HL-60/S4 treated with retinoic acid at 250 ng/mL for 4 days and 3 days (cell line): Measurements from ENCODE around the gene AGBL1.

Experiments used
- in situ Hi-C: fragments of 300-500 bp; cut with MboI; formaldehyde crosslinking; loops from 2 replicates; pipeline ENCODE4 v1.7.0; 2022; ENCODE audit warnings: low sequenced_read_pairs

Gene AGBL1

DNA sequence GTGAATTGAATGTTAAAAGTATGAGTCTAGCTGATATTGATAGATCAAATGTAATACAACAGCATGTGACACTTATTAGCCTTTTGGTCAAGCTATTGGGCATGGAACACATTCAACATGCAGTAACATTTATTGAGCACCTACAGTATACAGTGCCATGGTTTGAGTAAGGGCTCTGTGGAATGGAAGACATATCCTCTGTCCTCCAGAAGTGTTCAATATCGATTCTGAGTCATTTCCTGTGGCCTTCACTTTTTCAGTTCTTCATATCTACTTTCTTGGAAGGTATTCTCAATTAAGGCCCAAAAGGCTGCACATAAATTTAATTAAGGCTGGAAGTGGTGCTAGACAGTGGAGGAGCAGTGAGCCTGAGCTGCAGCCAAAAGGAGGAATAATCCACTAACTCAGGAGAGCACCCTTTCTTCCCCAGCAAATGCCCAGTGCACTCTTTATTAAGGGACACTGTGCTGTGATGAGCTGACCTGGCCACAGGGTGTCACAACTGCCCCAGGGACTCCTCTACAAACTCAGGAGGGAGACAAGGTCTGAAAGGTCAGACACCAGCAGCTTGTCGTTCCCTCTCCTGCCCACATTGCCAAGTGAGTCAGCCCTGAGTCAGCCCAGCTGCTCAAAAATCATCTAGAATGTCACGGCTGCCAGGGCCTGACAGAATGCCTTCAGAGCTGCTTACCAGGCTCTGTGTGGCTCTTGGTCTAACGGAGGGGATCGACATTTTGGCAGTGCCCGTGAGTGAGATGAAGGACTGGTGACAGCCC is 544.8 kb downstream of the AGBL1 start:
- in situ Hi-C loops = no loop called here

DNA sequence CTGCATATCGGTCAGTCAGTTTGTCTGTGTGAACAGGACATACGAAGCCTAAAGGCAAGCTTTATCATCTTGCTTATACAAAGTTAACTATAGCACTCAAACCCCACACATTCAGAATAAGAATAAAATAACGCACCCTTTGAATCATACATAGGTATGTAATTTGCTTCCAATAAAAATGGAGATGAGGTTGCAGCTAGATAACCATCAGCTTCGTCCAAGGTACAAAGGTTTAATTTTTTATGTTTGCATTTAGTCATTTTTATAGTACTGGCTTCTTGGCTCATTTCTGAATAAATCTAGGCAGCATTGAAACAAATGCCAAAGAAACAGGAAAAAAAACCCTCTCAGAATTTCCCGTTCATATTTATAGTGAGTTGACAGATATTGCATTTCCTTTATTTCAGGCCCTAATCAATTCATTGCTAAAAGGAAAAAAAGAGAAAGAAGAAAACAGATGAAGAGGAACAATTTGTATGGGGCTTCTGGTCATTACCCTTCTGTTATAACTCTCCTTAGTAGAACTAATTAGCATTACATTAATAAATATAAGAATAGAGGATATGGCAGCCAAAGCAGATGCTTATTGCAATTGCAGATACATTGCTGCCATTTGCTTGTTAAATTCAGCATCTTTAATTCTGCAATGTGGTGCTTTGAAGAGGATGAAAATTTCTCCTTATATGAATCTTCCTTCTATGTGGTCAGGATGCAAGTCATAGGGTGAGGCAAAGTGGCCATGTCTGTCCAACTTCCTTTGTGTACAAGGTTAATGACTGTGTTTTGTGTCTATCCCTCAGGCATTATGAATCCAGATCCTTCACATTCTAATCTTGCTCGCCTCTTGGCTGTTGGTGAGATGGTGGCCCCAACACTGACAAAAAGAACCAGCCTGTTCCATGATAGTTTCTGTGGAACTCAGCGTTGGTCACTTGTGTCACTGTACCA is 550.0 kb downstream of the AGBL1 start:
- in situ Hi-C loops = no loop called here

DNA sequence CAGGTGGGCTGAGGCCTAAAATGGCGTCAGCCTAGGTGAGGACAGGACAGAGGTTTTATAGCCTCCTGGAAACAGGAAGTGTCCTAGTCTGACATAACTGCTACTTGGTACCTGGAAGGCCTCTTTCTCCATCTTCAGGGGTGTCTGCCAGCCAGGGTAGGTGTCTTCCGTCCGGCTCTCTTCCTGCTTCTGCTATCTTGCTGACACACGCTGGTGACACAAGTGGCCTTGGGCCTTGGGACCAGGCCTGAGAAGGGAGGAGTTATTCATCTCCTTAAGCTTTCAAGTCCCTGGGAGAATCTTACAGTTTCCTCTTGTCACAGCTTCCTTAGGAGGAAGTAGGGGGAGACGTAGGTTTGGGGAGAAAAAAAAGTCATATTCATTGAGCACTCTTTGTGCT is 551.3 kb downstream of the AGBL1 start:
- in situ Hi-C loops = no loop called here

DNA sequence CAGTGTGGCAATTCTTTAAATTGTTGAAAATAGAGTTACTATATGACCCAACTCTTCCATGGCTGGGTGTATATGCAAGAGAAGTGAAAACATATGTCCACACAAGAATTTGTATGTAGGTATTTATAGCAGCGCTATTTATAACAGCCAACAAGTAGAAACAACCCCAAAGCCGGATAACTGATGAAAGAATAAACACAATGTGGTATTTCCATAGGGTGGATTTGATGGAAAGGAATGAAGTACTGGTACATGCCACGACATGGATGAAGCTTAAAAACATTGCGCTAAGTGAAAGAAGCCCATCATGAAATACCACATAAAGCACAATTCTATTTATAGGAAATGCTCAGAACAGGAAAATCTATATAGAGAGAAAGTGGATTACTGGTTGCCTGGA is 554.5 kb downstream of the AGBL1 start:
- in situ Hi-C loops = no loop called here

- in situ Hi-C loops = no loop called here
Measured at GRCh38 chr15:86634992-86635638, 555.4 kb downstream of the AGBL1 start.

GRCh38 chr15:86644339-86644738 is 564.7 kb downstream of the AGBL1 start:
- in situ Hi-C loops = no loop called here

DNA sequence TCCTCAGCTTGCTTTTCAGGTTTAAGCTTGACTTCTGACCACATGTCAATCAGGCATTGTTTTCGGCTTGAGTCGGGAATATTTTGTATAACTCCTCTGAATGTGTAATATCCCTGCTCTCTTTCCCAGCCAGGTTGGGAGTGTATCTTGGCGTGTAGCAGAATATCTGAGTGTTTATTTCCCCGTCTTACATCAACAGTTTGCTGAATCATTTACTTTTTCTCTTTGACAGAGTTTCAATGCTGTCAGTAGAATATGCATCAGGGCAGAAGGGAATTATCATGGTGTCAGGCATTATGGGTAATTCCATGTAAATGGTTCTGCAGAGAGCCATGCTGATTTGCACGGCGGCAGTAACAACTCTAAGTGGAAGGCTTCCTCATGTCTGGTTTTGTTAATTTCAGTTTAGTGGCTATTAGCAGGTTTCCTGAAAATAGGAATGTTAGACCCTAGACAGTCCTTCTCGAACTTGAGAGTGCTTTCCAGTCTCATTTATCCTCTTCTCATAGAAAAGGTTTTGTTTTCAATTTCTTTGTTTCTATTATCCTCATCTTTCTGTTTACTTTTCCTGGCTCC is 566.3 kb downstream of the AGBL1 start:
- in situ Hi-C loops = no loop called here

- in situ Hi-C loops = no loop called here
Measured at GRCh38 chr15:86647810-86648440, 568.3 kb downstream of the AGBL1 start.

- in situ Hi-C loops = no loop called here
Measured at GRCh38 chr15:86649277-86649676, 569.6 kb downstream of the AGBL1 start.

- in situ Hi-C loops = no loop called here
Measured at GRCh38 chr15:86650094-86650493, 570.4 kb downstream of the AGBL1 start.

DNA sequence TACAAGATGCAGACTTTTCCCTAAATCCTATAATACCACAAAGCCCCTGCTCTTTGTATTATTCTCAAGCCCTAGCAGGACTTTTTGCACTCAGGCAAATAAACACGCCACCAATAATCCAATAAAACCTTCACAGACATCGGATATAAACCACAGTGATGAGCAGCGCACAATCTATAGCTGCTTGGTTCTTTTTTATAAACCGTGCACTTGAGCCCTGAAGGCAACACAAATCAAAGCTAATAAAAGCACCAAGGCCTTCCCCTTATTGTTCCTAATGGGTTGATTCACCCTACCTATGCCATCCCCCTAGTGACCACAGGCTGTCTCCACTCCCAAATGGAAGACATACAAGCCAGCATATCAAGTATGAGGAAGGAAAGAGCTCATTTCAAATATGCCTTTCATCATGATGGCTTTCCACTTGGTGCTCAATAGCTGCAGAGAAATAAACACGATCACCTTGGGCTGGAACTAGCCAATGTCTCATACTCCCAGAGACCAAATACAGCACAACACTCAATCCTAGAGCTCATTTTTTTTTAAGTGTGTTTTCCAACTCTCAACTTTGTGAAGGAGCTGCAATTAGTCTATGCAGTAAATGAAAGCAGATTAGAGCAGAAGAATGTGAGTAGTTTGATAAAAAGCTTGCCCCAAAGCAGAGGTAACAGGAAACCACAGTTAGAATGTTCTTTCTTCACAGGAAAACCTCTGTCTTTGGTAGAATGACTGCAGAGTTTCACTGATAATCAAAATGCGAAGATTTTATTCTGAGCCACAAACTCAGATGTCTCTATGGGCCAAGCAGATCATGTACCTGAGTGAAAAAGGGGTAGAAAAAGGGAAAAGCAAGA is 573.9 kb downstream of the AGBL1 start:
- in situ Hi-C loops = no loop called here

GRCh38 chr15:86654501-86654900 is 574.8 kb downstream of the AGBL1 start:
- in situ Hi-C loops = no loop called here

DNA sequence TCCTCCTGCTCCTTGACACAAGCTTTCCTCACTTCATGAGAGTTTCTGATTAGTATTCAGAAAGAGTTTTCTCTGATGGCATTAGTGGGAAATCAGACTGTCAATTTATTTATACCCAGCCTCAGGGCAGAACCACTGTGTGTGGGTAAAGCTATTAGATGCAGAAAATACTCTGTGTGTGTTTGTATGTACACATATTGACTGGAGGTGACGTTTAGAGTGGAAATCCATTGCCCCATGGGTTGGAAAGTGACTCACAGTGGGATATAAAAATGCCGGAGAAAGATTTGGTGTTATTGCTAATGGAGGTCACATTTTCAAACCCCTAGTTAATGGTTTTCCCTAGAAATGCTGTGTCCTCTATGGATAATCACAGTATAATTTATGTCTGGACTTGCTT is 577.6 kb downstream of the AGBL1 start:
- in situ Hi-C loops = no loop called here

- in situ Hi-C loops = no loop called here
Measured at GRCh38 chr15:86659724-86660411, 580.2 kb downstream of the AGBL1 start.

DNA sequence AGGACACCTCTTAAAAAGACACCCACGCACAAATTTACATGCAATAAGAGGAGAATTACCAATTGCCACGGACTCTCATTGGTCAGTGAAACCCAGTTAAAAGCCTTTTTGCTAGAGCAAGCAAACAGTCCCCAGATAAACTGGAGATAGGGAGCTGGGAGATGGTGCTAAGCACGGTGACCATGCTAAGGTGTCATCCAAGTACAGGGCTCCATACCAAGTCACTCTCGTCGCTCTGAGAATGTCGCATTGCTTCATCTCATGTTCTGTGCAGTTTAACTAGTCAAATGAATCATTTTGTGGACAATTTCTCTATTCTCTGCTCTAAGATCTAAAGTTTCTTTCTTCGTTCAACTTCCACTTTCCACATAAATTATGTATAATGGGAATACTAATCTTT is 581.9 kb downstream of the AGBL1 start:
- in situ Hi-C loops = no loop called here

DNA sequence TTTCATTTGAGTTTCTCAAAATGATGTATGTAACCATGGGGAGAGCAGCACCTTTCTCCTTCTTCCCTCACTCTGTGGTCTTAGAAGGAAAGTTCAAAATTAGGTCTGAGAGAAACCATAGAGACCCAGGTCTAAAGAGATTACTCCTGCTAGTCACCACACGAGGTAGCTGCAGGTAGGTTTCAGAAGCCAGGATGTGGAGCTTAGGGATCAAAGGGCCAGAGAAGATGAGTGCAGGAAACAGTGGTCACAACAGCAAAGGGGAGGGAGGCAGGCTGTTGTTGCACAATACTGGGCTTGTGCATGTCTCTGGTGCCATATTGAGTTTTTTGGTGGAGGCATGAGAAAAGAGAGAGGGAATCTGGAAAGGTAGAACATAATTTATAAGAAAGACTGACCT is 583.6 kb downstream of the AGBL1 start:
- in situ Hi-C loops = no loop called here

GRCh38 chr15:86663979-86664378 is 584.3 kb downstream of the AGBL1 start:
- in situ Hi-C loops = no loop called here

DNA sequence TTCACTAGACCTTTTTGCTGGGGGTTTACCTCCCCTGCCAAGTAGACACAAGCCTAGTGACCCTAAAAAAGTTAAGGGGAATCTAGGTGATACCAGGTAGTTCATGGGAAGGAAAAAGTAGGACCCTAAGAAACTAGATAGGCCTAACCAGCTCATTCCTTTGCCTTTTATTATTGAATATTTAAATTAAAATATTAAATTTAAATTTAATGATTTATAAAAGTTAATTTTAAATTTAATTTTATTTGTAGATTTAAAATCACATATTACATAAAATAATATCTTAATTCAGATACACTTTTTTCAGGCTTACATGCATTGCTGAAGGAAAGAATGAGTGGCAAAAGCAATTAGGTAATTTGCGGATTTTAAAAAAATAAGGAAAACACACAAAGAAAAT is 584.9 kb downstream of the AGBL1 start:
- in situ Hi-C loops = no loop called here

DNA sequence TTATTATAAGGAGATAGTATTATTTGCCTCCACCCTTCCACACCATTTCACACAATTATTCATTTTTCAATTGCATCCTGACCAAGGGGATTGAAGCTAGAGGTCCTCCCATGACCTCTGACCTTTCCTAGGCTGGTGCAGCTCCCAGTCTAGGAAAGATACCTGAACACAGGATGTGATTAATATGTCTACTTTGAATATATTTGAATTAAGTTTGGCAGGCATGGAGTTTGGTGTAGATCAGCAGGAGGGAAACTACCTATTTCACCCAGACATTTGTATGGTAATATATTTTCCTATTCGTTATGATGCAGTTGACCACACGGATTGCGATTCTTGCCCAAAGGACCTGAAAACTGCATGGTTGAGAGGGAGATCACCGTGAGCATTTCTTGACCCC is 596.3 kb downstream of the AGBL1 start:
- in situ Hi-C loops = no loop called here
